LoVo (cell line): ENCODE measurements around the gene SF3A2.

ENCODE experiments used
- DNase-seq: peaks from one replicate; pipeline ENCODE4 v3.0.0-alpha.2; 2016; ENCODE audit warnings: low spot score

Gene SF3A2

GRCh38 chr19:2240881-2241760 lies 4.5 kb downstream of the SF3A2 start:
- DNase-seq = no peak

GRCh38 chr19:2242092-2242537 lies 5.5 kb downstream of the SF3A2 start:
- no peak for DNase-seq

GRCh38 chr19:2242816-2243215 lies 6.2 kb downstream of the SF3A2 start:
- DNase-seq = no peak

- DNase-seq = no peak
Measured at GRCh38 chr19:2243274-2244124, 6.9 kb downstream of the SF3A2 start.

GRCh38 chr19:2244125-2244411 lies 7.4 kb downstream of the SF3A2 start:
- no peak for DNase-seq

- DNase-seq = no peak
Measured at GRCh38 chr19:2244486-2244885, 7.9 kb downstream of the SF3A2 start.

GRCh38 chr19:2245273-2245672 lies 8.6 kb downstream of the SF3A2 start:
- DNase-seq = no peak

- DNase-seq = no peak
Measured at GRCh38 chr19:2246014-2246620, 9.5 kb downstream of the SF3A2 start.

GRCh38 chr19:2246801-2247361 lies 10.3 kb downstream of the SF3A2 start:
- DNase-seq = no peak

GRCh38 chr19:2247433-2248101 lies 10.9 kb downstream of the SF3A2 start:
- DNase-seq = no peak

- DNase-seq = no peak
Measured at GRCh38 chr19:2248136-2249009, 11.7 kb downstream of the SF3A2 start.

- DNase-seq = no peak
Measured at GRCh38 chr19:2249010-2249866, 12.6 kb downstream of the SF3A2 start, which contains the start of gene AMH. Gene AMH, plus strand, starts transcription at chr19:2249323. Its CDS starts 10 bp downstream, at chr19:2249333.

- DNase-seq = no peak
Measured at GRCh38 chr19:2249880-2250765, 13.5 kb downstream of the SF3A2 start.

- no peak for DNase-seq
Measured at GRCh38 chr19:2250766-2251105, 14.1 kb downstream of the SF3A2 start.

- DNase-seq = no peak
Measured at GRCh38 chr19:2251106-2252054, 14.8 kb downstream of the SF3A2 start.

GRCh38 chr19:2252055-2252796 lies 15.6 kb downstream of the SF3A2 start:
- DNase-seq = no peak

GRCh38 chr19:2252797-2253105 lies 16.1 kb downstream of the SF3A2 start:
- no peak for DNase-seq
